Measurements from ENCODE around the gene CILP.

Gene CILP

GRCh38 chr15:65177901-65178300, 33.4 kb downstream of the CILP start:
- peak; percentile 26 for DNase-seq (ENCODE audit: low spot score)
- peak overlapping the region; percentile 41 for H3K27ac ChIP-seq
- TF ChIP-seq, protein P1, sequence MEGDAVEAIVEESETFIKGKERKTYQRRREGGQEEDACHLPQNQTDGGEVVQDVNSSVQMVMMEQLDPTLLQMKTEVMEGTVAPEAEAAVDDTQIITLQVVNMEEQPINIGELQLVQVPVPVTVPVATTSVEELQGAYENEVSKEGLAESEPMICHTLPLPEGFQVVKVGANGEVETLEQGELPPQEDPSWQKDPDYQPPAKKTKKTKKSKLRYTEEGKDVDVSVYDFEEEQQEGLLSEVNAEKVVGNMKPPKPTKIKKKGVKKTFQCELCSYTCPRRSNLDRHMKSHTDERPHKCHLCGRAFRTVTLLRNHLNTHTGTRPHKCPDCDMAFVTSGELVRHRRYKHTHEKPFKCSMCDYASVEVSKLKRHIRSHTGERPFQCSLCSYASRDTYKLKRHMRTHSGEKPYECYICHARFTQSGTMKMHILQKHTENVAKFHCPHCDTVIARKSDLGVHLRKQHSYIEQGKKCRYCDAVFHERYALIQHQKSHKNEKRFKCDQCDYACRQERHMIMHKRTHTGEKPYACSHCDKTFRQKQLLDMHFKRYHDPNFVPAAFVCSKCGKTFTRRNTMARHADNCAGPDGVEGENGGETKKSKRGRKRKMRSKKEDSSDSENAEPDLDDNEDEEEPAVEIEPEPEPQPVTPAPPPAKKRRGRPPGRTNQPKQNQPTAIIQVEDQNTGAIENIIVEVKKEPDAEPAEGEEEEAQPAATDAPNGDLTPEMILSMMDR (conservative IDR thresholded peaks at IDR 0.05; ENCODE audit: low read depth): no peak
- ChIA-PET CTCF (no interaction called here), POLR2A (ENCODE audit: low non-redundant PET) (no interaction called here)

DNA sequence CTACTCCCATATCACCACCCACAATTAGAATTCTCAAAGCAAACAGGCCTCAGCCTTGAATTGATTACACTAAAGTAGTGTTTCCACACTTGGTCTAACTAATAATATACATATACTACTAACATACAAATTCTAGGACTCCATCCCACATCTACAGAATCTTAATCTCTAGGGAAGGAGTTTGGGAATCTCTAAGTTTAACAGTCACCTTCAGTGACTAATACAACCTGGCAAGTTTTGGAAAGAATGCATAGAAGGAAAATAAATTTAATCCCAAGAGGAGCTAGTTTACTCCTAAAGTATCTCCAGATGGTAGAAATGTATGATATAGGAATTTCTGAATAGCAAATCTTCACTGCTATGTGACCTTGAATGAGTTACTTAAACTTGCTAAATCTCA, 35.2 kb downstream of the CILP start:
- ChIA-PET CTCF (no interaction called here), POLR2A (ENCODE audit: low non-redundant PET) (no interaction called here)
- no peak for DNase-seq (ENCODE audit: low spot score)
- H3K27ac ChIP-seq: no peak overlapping the region
- TF ChIP-seq, protein P1 (conservative IDR thresholded peaks at IDR 0.05; ENCODE audit: low read depth): no peak

GRCh38 chr15:65175511-65175910, 35.8 kb downstream of the CILP start:
- CTCF ChIA-PET: interaction anchor here (0.7 kb wide), 1 partner anchor 103 kb away, joined by 5 read pairs; no protein-coding TSS in a partner anchor
- TF ChIP-seq, protein P1 (conservative IDR thresholded peaks at IDR 0.05; ENCODE audit: low read depth): no peak
- no peak overlapping the region for H3K27ac ChIP-seq
- POLR2A ChIA-PET (ENCODE audit: low non-redundant PET): no interaction called here
- no peak for DNase-seq (ENCODE audit: low spot score)

GRCh38 chr15:65174509-65174908, 36.8 kb downstream of the CILP start:
- POLR2A ChIA-PET (ENCODE audit: low non-redundant PET): no interaction called here
- TF ChIP-seq, protein P1 (conservative IDR thresholded peaks at IDR 0.05; ENCODE audit: low read depth): no peak
- no peak overlapping the region for H3K27ac ChIP-seq
- no peak for DNase-seq (ENCODE audit: low spot score)
- CTCF ChIA-PET: no interaction called here

- CTCF ChIA-PET: no interaction called here
- TF ChIP-seq, protein P1 (conservative IDR thresholded peaks at IDR 0.05; ENCODE audit: low read depth): no peak
- POLR2A ChIA-PET (ENCODE audit: low non-redundant PET): no interaction called here
- H3K27ac ChIP-seq: no peak overlapping the region
- no peak for DNase-seq (ENCODE audit: low spot score)
Observed at GRCh38 chr15:65172531-65172930, 38.7 kb downstream of the CILP start.

- ChIA-PET CTCF (no interaction called here), POLR2A (ENCODE audit: low non-redundant PET) (no interaction called here)
- TF ChIP-seq, protein P1 (conservative IDR thresholded peaks at IDR 0.05; ENCODE audit: low read depth): no peak
- no peak for DNase-seq (ENCODE audit: low spot score)
- no peak overlapping the region for H3K27ac ChIP-seq
Observed at GRCh38 chr15:65171428-65171827, 39.8 kb downstream of the CILP start.

- TF ChIP-seq, protein P1 (conservative IDR thresholded peaks at IDR 0.05; ENCODE audit: low read depth): no peak
- POLR2A ChIA-PET (ENCODE audit: low non-redundant PET): no interaction called here
Observed at GRCh38 chr15:65165875-65166274, 45.4 kb downstream of the CILP start.

More at GRCh38 chr15:65165875-65166274, 45.4 kb downstream of the CILP start:
- CTCF ChIA-PET: interaction anchor here (0.7 to 1.1 kb wide), 3 partner anchors 17 to 456 kb away, joined by 3 to 5 read pairs (median 4); partner anchors contain the start of gene CILP
- no peak for DNase-seq (ENCODE audit: low spot score)
- H3K27ac ChIP-seq: no peak overlapping the region

Data from RWPE1 (cell line).